Rectal smooth muscle tissue (tissue), 1 donor: ENCODE measurements around the gene VMP1.
"Not testable (repeated sequence)": the region's sequence is repeated elsewhere in the genome, so short reads cannot be mapped to it uniquely, and the experiment has no call there.

ENCODE experiments used
- H3K27ac ChIP-seq: one replicate; pipeline ENCODE4 v1.7.0; 2013; ENCODE audit warnings: low read depth, low read length, inconsistent platforms
- H3K27me3 ChIP-seq: one replicate; pipeline ENCODE4 v1.7.0; 2013; ENCODE audit warnings: low read length; ENCODE audit not compliant: control insufficient read depth, insufficient read depth
- H3K36me3 ChIP-seq: one replicate; pipeline ENCODE4 v1.7.0; 2013; ENCODE audit warnings: low read length; ENCODE audit not compliant: control insufficient read depth, insufficient read depth
- H3K4me1 ChIP-seq: one replicate; pipeline ENCODE4 v1.7.0; 2013; ENCODE audit warnings: low read length; ENCODE audit not compliant: control insufficient read depth, insufficient read depth
- H3K4me3 ChIP-seq: one replicate; pipeline ENCODE4 v1.7.0; 2013; ENCODE audit warnings: low read length
- H3K9ac ChIP-seq: one replicate; pipeline ENCODE4 v1.7.0; 2013; ENCODE audit warnings: low read length

Gene VMP1

DNA sequence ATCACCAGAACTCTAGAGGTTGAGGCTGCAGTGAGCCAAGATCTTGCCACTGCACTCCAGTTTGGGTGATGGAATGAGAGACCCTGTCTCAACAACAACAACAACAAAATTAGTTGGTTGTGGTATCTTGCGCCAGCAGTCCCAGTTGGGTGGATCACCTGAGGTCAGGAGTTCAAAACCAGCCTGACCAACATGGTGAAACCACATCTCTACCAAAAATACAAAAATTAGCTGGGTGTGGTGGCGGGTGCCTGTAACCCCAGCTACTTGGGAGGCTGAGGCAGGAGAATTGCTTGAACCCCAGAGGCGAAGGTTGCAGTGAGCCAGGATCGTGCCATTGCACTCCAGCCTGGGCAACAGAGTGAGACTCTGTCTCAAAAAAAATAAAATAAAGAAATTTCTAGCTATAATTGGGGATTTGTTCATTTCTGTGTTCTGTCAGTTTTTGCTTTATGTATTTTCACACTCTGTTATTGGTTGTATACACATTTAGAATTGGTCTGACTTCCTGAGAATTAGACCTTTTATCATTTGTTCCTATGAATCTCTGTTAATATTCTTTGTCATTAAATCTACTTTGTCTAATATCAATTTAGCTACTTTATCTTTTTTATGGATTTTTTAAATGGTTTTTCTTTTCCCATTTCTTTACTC, 51.7 kb downstream of the VMP1 start:
- peaks cover 15% of the 10 kb centered on the region for H3K4me1 ChIP-seq
- H3K9ac ChIP-seq, H3K4me3 ChIP-seq, H3K27me3 ChIP-seq, H3K36me3 ChIP-seq, H3K27ac ChIP-seq: not testable (repeated sequence)

DNA sequence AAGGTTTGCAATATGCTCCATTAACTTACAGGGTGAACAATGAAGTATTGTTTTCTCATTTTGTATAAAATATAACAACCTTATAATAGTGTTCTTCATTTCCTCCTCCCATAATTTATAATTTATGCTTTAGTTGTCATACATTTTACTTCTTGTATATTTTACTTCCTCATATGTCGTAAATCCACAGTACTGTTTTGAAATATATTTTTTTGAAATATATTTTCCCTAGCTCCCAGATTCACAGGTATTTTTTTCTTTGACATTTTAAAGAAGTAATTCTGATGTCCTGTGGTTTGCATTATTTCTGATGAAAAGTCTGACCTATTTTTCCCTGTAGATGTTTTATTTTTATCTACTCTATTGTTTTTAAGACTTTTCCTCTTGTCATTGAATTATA, 52.7 kb downstream of the VMP1 start:
- Histone ChIP-seq H3K4me3 (no peak overlapping the region), H3K27ac (no peak overlapping the region), H3K27me3 (no peaks in the 10 kb centered on the region), H3K4me1 (peaks cover 13% of the 10 kb centered on the region), H3K36me3 (peaks cover 5% of the 10 kb centered on the region), H3K9ac (no peak overlapping the region)

DNA sequence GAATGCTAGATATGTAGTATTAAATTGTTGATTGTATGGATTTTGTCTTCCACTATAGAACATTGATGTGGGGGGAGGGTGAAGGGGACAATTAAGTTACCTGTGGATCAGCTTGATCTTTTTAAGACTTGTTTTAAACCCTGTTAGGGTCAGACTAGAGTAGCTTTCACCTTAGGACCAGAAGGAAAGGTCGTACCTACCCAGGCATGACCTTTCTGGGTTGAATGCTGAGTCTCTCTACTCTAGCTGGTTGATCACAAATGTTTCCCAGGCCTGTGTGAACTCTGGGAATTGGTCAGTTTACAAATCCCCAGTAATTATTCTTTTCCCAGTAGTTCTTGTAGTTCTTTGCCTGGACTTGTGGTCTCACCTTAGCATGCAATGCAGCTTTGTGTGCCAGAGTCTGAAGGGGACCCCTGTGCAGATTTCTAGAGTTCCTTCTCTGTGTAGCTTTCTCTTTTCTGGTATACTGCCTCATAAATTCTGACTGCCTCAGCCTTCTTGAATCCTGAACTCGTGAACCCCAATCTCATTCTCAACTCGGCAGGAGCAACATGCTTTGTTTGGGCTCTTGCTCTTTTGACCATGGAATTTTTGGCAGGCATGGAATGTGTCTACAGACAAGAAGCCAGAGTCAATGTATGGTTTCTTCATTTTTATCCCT, 54.1 kb downstream of the VMP1 start:
- Histone ChIP-seq H3K36me3 (peaks cover 6% of the 10 kb centered on the region), H3K9ac (no peak overlapping the region), H3K4me3 (no peak overlapping the region), H3K27ac (peak overlapping the region; percentile 37), H3K4me1 (peaks cover 9% of the 10 kb centered on the region), H3K27me3 (no peaks in the 10 kb centered on the region)

DNA sequence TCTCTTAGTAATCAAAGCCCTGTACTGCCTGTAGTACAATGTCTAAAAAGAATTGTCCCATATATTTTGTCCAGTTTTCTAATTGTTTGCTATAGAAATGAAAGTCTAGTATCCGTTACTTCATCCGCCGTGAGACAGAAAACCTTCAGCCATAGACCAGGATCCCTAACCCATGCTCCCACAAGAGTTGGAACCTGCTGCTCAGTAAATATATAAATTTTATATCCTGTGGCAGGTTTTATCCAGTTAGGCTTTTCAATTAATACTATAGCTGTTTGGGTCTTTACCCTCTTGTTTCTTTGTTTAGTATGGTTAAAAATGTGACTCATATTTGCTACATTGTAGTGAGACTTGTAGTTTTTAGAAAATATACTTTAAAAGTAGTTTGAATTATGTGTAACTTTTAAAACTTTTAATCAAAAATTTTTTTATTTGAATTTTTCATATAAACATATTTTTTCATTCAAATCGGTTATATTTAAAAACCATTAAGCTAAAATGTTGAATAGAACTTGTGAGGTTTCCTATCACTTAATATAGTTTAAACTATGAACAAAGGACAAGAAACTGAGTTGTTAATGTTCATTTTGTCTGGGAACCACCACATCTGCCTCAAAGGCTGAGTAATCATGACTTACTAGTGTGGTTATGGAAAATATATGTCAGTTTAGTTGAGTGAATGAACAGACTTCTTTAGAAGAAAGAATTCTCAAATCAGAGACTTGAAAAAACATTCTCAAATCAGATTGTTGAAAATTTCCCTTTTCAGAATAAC, 54.8 kb downstream of the VMP1 start:
- H3K27me3 ChIP-seq = no peaks in the 10 kb centered on the region
- H3K4me1 ChIP-seq = peaks cover 5% of the 10 kb centered on the region
- H3K9ac ChIP-seq = no peak overlapping the region
- no peak overlapping the region for H3K4me3 ChIP-seq
- peaks cover 6% of the 10 kb centered on the region for H3K36me3 ChIP-seq
- peak overlapping the region; percentile 37 for H3K27ac ChIP-seq

DNA sequence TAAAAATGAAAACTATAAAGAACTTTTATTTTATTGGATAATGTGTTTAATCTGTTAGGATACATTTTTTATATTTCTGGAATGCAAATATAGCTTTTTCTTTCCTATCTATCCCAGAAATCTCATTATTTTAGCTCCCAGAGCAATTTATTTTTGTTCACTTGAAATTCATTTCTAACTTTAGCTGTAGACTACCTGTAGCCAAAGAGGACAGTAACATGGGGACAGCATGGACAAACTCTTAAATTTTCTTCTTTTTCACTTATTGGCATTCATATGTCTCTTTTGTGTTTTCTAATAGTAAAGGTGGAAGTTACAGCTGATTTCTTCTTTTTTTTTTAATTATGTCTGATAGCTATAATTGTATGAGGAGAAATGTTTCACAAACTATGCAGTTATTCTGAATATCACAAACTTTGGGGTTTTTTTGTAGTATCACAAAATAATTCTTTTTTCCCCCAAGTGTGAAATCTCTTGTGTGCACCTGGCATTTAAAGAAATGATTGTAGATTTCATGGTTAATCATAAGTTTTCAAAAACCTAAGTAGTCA, 55.4 kb downstream of the VMP1 start:
- Histone ChIP-seq H3K4me3 (no peak overlapping the region), H3K36me3 (peaks cover 6% of the 10 kb centered on the region), H3K4me1 (peaks cover 5% of the 10 kb centered on the region), H3K9ac (no peak overlapping the region), H3K27ac (no peak overlapping the region), H3K27me3 (no peaks in the 10 kb centered on the region)

DNA sequence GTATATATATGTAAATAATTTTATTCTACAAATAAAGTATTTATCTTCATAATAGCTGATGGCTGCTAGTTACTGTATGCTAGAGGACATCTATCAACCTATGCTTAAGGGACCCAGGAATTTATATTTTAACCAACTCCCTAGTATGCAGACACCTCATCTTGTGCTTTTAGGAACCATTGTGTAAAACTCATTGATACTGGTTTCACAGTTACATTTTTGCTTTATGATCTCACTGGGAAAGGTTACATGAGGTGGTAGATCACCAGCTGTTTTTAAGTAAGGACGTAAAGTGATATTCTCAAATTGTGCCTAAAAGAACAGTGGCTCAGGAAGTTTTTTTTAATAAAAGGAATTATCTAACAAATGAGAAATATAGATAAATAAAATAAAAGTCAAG, 56.4 kb downstream of the VMP1 start:
- H3K27ac ChIP-seq = no peak overlapping the region

DNA sequence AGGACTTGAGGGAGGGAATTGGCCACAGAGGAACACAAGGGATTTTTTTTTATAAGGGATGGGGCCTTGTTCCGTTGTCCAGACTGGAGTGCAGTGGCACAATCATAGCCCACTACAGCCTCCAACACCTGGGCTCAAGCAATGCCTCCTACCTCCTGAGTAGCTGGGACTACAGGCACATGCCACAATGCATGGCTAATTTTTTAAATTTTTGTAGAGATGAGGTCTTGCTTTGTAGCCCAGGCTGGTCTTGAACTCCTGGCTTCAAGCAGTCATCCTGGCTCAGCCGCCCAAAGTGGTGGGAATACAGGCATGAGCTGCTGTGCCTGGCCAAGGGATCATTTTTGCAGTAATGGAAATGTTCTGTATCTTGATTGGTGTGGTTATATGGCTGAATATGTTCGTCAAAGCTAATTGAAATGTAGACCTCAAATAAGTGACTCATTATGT, 56.9 kb downstream of the VMP1 start:
- peaks cover 5% of the 10 kb centered on the region for H3K4me1 ChIP-seq
- no peak overlapping the region for H3K9ac ChIP-seq
- peaks cover 2% of the 10 kb centered on the region for H3K36me3 ChIP-seq
- no peaks in the 10 kb centered on the region for H3K27me3 ChIP-seq
- no peak overlapping the region for H3K27ac ChIP-seq
- H3K4me3 ChIP-seq = no peak overlapping the region

More for the DNA sequence above, 56.4 kb downstream of the VMP1 start:
- Histone ChIP-seq H3K36me3 (peaks cover 2% of the 10 kb centered on the region), H3K9ac (no peak overlapping the region), H3K4me3 (no peak overlapping the region), H3K4me1 (peaks cover 5% of the 10 kb centered on the region), H3K27me3 (no peaks in the 10 kb centered on the region)

DNA sequence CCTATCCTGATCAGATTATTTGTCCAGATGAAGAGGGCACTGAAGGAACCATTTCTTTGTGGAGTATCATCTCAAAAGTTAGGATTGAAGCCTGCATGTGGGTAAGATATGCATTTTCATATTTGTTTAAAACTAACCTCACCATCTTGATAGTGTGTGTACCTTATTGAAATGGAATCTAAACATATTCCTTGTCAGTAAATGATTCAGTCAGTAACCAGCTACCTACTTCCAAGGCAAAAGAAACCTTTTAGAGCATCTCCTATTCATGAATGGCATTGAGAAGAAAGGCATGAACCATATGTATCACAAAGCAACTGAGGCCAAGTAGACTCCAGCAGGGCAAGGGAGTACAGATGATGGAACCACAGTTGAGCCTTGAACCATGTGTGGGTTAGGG, 57.6 kb downstream of the VMP1 start:
- peaks cover 2% of the 10 kb centered on the region for H3K36me3 ChIP-seq
- H3K4me3 ChIP-seq = no peak overlapping the region
- H3K4me1 ChIP-seq = peaks cover 5% of the 10 kb centered on the region
- no peak overlapping the region for H3K27ac ChIP-seq
- H3K27me3 ChIP-seq = no peaks in the 10 kb centered on the region
- H3K9ac ChIP-seq = no peak overlapping the region

DNA sequence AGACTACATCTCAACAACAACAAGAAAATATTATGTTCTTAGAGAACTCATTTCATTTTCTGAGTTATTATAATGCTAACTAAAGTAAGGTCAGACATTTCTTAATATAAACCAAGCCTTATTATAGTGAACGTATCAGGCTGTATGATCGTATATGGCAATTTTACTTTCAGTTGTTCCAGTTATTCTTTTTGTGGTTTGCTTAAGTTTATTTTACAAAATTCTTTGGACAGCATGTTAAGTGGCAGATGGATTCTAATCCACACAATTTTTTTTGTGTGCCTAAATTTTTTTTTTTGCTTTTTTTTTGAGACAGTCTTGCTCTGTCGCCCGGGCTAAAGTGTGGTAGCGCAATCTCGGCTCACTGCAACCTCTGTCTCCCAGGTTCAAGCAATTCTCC, 59.0 kb downstream of the VMP1 start:
- H3K36me3 ChIP-seq = peaks cover 2% of the 10 kb centered on the region

DNA sequence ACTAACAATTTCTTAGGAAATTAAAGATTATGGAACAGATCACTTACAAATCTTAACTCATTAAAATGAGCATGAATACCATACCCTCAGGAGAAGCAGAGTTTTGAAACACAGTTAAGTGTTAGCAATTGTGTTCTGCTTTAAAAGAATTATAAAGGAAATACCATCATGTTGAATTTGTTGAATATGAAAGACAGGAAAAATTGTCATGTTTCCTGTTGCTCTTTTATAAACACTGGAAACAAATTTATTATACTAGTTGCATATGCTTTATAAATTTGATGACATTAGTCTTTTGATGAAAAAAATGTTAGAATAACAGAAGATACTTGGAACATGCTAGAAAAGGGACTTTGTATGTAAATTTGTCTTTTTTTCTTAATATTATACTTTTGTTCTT, 59.7 kb downstream of the VMP1 start:
- no peak overlapping the region for H3K9ac ChIP-seq
- peaks cover 2% of the 10 kb centered on the region for H3K36me3 ChIP-seq
- no peak overlapping the region for H3K4me3 ChIP-seq
- H3K27me3 ChIP-seq = no peaks in the 10 kb centered on the region
- H3K4me1 ChIP-seq = peaks cover 5% of the 10 kb centered on the region
- no peak overlapping the region for H3K27ac ChIP-seq

More for the DNA sequence above, 59.0 kb downstream of the VMP1 start:
- Histone ChIP-seq H3K9ac (no peak overlapping the region), H3K27me3 (no peaks in the 10 kb centered on the region), H3K4me3 (no peak overlapping the region), H3K27ac (no peak overlapping the region), H3K4me1 (peaks cover 5% of the 10 kb centered on the region)

DNA sequence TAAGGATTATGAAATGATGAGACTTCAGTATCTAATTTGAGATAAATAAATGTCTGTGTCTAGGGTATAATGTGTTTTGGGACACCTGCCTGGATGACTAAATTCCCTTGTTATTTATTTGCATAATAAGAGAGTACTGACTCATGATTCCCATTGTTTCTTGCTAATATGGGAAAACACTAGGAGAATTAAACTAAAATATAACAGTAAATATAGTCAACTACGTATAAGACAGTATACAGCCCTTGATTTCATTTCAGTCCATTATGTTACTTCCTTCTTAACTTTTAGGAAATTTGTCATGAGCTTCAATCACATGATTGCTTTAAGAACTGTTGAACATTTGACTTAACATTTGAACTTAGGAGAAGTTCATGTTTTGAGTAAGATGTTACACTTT, 62.4 kb downstream of the VMP1 start:
- no peak overlapping the region for H3K27ac ChIP-seq
- H3K9ac ChIP-seq = no peak overlapping the region
- H3K36me3 ChIP-seq = peaks cover 2% of the 10 kb centered on the region
- no peaks in the 10 kb centered on the region for H3K4me1 ChIP-seq
- no peaks in the 10 kb centered on the region for H3K27me3 ChIP-seq
- no peak overlapping the region for H3K4me3 ChIP-seq

DNA sequence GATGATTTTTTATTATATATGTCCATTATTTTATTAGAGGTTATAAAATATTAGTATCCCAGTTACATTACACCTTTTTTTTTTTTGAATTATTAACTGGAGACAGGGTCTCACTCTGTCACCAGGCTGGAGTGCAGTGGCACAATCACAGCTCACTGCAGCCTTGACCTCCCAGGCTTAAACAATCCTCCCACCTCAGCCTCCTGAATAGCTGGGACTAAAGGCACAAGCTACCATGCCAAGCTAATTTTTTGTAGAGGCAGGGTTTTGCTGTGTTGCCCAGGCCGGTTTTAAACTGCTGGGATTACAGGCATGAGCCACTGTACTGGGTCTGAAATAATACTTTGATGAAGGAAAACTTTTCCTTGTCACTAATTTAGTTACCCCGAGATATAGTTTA, 63.6 kb downstream of the VMP1 start:
- no peaks in the 10 kb centered on the region for H3K27me3 ChIP-seq
- H3K36me3 ChIP-seq = no peaks in the 10 kb centered on the region
- no peak overlapping the region for H3K27ac ChIP-seq
- no peaks in the 10 kb centered on the region for H3K4me1 ChIP-seq
- H3K9ac ChIP-seq = no peak overlapping the region
- no peak overlapping the region for H3K4me3 ChIP-seq
